Upper lobe of left lung (tissue), 6 donors: ENCODE data around the gene COMMD3. TPM values are rescaled to one million over a fixed set of nuclear protein-coding genes. Genes with fewer than 3 reads are reported as not detected.

Source experiments
- ATAC-seq, 2 donors: fragments of 200-7000 bp; cut with Tn5 transposase; one replicate each; pipeline ENCODE4 v1.9.1; 2022; ENCODE audit warnings: mild to moderate bottlenecking in 2 of 2, moderate library complexity in 2 of 2; ENCODE audit not compliant: low FRiP score in 2 of 2
- DNase-seq, 2 donors: peaks; one replicate each; pipeline ENCODE4 v3.0.0-alpha.2; 2019 to 2020
- H3K27ac ChIP-seq, 4 donors: fragments of 200-600 bp; sonication (generic); one replicate each; pipeline ENCODE4 v1.5.1; 2016 to 2019
- H3K27me3 ChIP-seq, 4 donors: fragments of 200-600 bp; sonication (generic); one replicate each; pipeline ENCODE4 v1.5.1; 2017 to 2019
- H3K36me3 ChIP-seq, 4 donors: fragments of 200-600 bp; sonication (generic); one replicate each; pipeline ENCODE4 v1.5.1; 2016 to 2019
- H3K4me1 ChIP-seq, 4 donors: fragments of 200-600 bp; sonication (generic); one replicate each; pipeline ENCODE4 v1.5.1; 2018 to 2019
- H3K4me3 ChIP-seq, 4 donors: fragments of 200-600 bp; sonication (generic); one replicate each; pipeline ENCODE4 v1.5.1; 2017 to 2019; ENCODE audit warnings: mild to moderate bottlenecking in 2 of 4, moderate library complexity in 1 of 4
- H3K9me3 ChIP-seq, 4 donors: fragments of 200-600 bp; sonication (generic); one replicate each; pipeline ENCODE4 v1.5.1; 2018 to 2019
- EP300 ChIP-seq, 4 donors: sonication (generic); formaldehyde crosslinking; IDR thresholded peaks; one replicate each; pipeline ENCODE4 v1.5.1; 2017; ENCODE audit warnings: antibody characterized with exemption in 4 of 4, control low read depth in 2 of 4
- POLR2A ChIP-seq, 4 donors: fragments of 450-650 bp; IDR thresholded peaks; one replicate each; pipeline ENCODE4 v1.5.1; 2016 to 2017; ENCODE audit warnings: antibody characterized with exemption in 4 of 4, mild to moderate bottlenecking in 2 of 4
- POLR2AphosphoS5 ChIP-seq, 2 donors: sonication (generic); formaldehyde crosslinking; IDR thresholded peaks; one replicate each; pipeline ENCODE4 v1.5.1; 2017; ENCODE audit warnings: antibody characterized with exemption in 2 of 2
- WGBS, 2 donors: methylation state at CpG; one replicate each; pipeline ENCODE4 v1.1.5; 2017 to 2018; 5-methylcytosine and 5-hydroxymethylcytosine counted together
- total RNA-seq, 6 donors: library from RNA; depleted of rRNA in 4 of 6; stranded (reverse); fragments of >200 nt in 4 of 6; gene quantifications; one replicate each; pipeline versions ENCODE4 v1.1.0 to v1.2.1, GENCODE V29; 2016 to 2021
- TF ChIP-seq, protein P1 (sequence below), 6 experiments: fragments of 450-650 bp in 4 of 6; fragments of 200-600 bp in 2 of 6; sonication (generic) in 2 of 6; IDR thresholded peaks; one replicate each; pipeline ENCODE4 v1.5.1; 2016 to 2019; ENCODE audit warnings: antibody characterized with exemption in 6 of 6
- donor health status: DM: no; HTN: no; CAD: no; lungs with moderate emphysema.
- donor health status: DM: no; HTN: yes; CAD: no; lungs with severe emphysema.

Gene COMMD3
- total RNA-seq, 6 donors from 2014 or later = 11.0 to 312 (median 39.6) TPM

DNA sequence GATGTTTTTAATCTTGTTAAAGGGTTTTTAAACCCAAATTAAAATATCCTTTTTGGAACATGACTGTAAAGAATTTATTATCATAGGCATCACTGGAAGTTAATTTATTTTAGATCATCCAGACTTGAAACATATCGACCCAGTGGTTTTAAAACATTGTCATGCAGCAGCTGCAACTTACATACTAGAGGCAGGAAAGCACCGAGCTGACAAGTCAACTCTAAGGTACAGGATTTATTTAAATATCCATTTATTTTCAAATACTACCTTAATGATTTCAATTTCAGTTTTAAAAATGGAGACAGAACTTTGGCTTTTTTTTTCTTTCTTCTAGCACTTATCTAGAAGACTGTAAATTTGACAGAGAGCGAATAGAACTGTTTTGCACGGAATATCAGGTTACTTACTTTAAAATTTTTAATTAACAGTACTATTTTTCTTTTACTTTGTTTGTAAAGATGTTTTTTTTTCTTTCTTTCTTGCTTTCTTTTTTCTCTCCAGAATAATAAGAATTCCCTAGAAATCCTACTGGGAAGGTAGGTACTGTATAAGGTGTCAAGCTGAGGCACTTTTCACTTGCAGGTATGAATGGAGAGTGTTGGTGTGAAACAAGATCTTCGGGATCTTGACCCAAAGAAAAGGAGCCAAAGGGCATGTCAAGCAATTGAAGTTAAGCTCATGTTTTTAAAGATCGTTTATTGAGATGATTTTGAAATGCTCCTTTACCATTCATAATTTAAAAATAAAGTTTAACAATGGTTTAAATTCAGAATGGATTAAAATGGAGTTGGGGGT lies 1.8 kb downstream of the COMMD3 start:
- no peak overlapping the region for H3K4me3 ChIP-seq
- no peak overlapping the region for H3K27ac ChIP-seq
- no peaks in the 10 kb centered on the region for H3K36me3 ChIP-seq
- DNase-seq (no peak), ATAC-seq (no peak)
- H3K4me1 ChIP-seq = peaks cover 24 to 41% (median 29%) of the 10 kb centered on the region in 4 donors
- 86 to 92% methylated on average over 6 of the region's 6 CpGs for whole genome bisulfite sequencing, 2 donors
- H3K9me3 ChIP-seq = no peaks in the 10 kb centered on the region
- H3K27me3 ChIP-seq = peaks cover 0 to 3% (median 1%) of the 10 kb centered on the region in 4 donors
- no peak for TF ChIP-seq EP300 (IDR thresholded peaks at IDR 0.05)
- no peak for TF ChIP-seq POLR2A (IDR thresholded peaks at IDR 0.05)
- TF ChIP-seq, protein P1, sequence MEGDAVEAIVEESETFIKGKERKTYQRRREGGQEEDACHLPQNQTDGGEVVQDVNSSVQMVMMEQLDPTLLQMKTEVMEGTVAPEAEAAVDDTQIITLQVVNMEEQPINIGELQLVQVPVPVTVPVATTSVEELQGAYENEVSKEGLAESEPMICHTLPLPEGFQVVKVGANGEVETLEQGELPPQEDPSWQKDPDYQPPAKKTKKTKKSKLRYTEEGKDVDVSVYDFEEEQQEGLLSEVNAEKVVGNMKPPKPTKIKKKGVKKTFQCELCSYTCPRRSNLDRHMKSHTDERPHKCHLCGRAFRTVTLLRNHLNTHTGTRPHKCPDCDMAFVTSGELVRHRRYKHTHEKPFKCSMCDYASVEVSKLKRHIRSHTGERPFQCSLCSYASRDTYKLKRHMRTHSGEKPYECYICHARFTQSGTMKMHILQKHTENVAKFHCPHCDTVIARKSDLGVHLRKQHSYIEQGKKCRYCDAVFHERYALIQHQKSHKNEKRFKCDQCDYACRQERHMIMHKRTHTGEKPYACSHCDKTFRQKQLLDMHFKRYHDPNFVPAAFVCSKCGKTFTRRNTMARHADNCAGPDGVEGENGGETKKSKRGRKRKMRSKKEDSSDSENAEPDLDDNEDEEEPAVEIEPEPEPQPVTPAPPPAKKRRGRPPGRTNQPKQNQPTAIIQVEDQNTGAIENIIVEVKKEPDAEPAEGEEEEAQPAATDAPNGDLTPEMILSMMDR (IDR thresholded peaks at IDR 0.05) = no peak
- no peak for TF ChIP-seq POLR2AphosphoS5 (IDR thresholded peaks at IDR 0.05)

DNA sequence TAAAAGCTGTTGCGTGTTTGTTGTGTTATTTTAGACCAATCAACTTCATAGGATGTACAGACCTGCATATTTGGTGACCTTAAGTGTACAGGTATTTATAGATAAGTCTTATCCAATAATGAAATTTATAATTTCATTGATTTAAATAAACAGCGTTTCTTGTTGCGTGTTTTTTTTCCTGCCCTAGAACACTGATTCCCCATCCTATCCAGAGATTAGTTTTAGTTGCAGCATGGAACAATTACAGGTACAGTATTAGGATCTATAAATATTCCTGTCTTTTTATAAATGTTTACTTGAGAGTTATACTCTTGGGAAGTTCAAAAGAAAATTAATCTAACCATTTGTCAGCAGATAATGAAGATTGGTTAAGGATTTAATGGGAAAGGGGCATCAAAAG lies 2.6 kb downstream of the COMMD3 start:
- 99 to 100% methylated on average over 3 of the region's 3 CpGs for WGBS, 2 donors
- peaks cover 29 to 48% (median 35%) of the 10 kb centered on the region in 4 donors for H3K4me1 ChIP-seq

DNA sequence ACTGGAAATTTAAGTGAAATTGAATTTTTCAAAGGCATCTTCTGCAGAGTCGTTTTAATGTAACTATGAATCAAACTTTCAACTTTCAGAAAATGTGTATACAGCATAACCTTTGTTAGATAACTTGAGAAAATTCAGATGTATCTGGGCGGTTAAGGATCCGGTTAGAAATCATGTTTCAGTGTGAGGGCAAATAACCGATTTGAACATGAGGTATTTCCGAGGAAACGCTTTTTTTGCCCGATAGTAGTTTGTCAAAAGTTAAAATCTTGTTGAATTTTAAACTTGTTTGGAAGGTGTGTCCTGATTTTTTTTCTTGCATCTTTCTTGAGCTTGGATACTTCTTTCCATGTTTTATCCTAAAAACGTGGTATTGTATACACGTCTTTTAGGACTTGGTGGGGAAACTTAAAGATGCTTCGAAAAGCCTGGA lies 3.4 kb downstream of the COMMD3 start:
- peak overlapping the region in 1 of 4 donors; percentile 94 for H3K4me3 ChIP-seq
- peaks cover 32 to 54% (median 40%) of the 10 kb centered on the region in 4 donors for H3K4me1 ChIP-seq

More for the DNA sequence above, 2.6 kb downstream of the COMMD3 start:
- Histone ChIP-seq H3K27ac (no peak overlapping the region), H3K9me3 (no peaks in the 10 kb centered on the region), H3K4me3 (no peak overlapping the region), H3K27me3 (peaks cover 0 to 3% (median 1%) of the 10 kb centered on the region in 4 donors), H3K36me3 (no peaks in the 10 kb centered on the region)
- ATAC-seq (no peak), DNase-seq (no peak)
- TF ChIP-seq POLR2AphosphoS5 (IDR thresholded peaks at IDR 0.05) (no peak), EP300 (IDR thresholded peaks at IDR 0.05) (no peak), POLR2A (IDR thresholded peaks at IDR 0.05) (no peak)
- TF ChIP-seq, protein P1 (IDR thresholded peaks at IDR 0.05) = no peak

DNA sequence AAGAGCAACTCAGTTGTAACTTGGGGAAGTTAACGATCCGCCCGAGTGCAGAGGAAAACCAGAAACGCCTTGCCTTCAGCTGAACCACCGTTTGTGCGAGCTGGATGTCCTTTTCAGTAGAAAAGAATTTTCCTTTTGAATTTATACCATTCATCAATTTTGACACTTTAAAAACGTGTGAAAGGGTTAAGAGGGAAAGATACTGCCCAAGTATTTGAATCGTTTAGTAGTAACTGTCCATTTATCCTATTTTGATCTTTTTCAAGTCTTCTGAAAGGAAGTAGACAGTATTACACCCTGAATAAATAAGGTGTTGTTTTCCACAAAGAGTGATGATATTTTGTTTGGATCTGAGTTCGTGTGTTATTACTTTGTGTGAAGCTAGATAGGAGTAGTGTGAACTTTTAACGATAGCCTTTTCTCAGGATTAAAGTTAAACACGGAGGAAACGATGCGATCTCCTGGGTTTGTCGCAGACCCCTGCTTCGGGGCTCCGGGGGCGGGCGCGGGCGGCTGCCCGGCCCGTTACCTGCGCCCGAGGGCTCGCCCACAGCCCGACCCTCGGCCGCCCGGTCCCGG lies 3.9 kb downstream of the COMMD3 start:
- TF ChIP-seq, protein P1 (IDR thresholded peaks at IDR 0.05) = no peak
- no peak for TF ChIP-seq POLR2AphosphoS5 (IDR thresholded peaks at IDR 0.05)
- TF ChIP-seq POLR2A (IDR thresholded peaks at IDR 0.05) = no peak
- no peak for TF ChIP-seq EP300 (IDR thresholded peaks at IDR 0.05)
- Histone ChIP-seq H3K9me3 (no peaks in the 10 kb centered on the region), H3K36me3 (no peaks in the 10 kb centered on the region), H3K27me3 (peaks cover 0 to 3% (median 1%) of the 10 kb centered on the region in 4 donors), H3K4me3 (peak overlapping the region in 3 of 4 donors; percentile 77 to 94 (median 88)), H3K27ac (peak overlapping the region; percentile 65 to 97 (median 70)), H3K4me1 (peaks cover 33 to 55% (median 44%) of the 10 kb centered on the region in 4 donors)
- ATAC-seq (no peak), DNase-seq (peak in 1 of 2 donors; percentile 33)
- 11 to 18% methylated on average over 19 to 30 of the region's 30 CpGs for WGBS, 2 donors

More for the DNA sequence above, 3.4 kb downstream of the COMMD3 start:
- no peak for TF ChIP-seq EP300 (IDR thresholded peaks at IDR 0.05)
- TF ChIP-seq POLR2A (IDR thresholded peaks at IDR 0.05) = no peak
- 86 to 88% methylated on average over 10 of the region's 10 CpGs for WGBS, 2 donors
- no peak for ATAC-seq
- DNase-seq = no peak
- Histone ChIP-seq H3K27ac (peak overlapping the region in 1 of 4 donors; percentile 97), H3K36me3 (no peaks in the 10 kb centered on the region), H3K27me3 (peaks cover 0 to 3% (median 1%) of the 10 kb centered on the region in 4 donors), H3K9me3 (no peaks in the 10 kb centered on the region)

DNA sequence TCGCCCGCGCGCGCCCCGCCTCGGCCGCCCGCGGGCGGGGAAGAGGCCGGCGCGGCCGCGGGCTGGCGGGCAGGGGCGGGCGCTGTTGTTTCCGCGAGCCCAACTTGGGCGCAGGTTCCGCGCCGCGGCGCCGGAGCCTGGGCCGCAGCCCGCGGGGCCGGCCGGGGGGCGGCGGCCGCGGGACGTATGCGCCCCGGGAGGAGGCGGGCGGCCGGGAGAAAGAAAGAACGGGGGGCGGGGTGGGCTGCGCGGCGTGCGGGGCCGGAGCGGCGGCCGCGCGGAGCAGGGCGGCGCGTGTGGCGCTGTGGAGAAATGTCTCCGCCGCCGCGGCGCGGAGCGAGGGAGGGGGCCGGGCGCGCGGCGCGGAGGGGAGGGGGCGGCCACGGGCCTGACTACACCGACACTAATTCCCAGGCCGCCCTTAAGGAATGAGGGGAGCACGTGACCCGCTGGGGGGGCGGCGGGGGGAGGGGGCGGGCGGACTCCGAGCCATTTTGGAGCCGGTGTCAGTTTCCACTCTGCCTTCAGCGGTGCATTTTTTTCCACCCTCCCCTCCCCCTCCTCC lies 4.5 kb downstream of the COMMD3 start, which contains the start of gene BMI1:
TSS of gene BMI1 (plus strand) at position 509 of the 565 bp plus-strand sequence. CDS start 5,351 bp downstream, outside the sequence.
- H3K4me1 ChIP-seq = peaks cover 33 to 53% (median 43%) of the 10 kb centered on the region in 4 donors

More for the DNA sequence above, 4.5 kb downstream of the COMMD3 start, which contains the start of gene BMI1:
- Histone ChIP-seq H3K27ac (peak within 1 kb of the TSS; percentile 85 to 97 (median 92)), H3K4me3 (peak within 1 kb of the TSS; percentile 77 to 94 (median 91)), H3K9me3 (no peaks in the 10 kb centered on the region), H3K27me3 (peaks cover 0 to 3% (median 1%) of the 10 kb centered on the region in 4 donors), H3K36me3 (no peaks in the 10 kb centered on the region)
- DNase-seq = peak; percentile 83 to 94
- 0% methylated on average over 1 to 5 of the region's 85 CpGs for WGBS, 2 donors
- TF ChIP-seq, protein P1 (IDR thresholded peaks at IDR 0.05) = peak in 1 of 6 experiments; percentile 5
- no peak for TF ChIP-seq EP300 (IDR thresholded peaks at IDR 0.05)
- TF ChIP-seq POLR2A (IDR thresholded peaks at IDR 0.05) = no peak
- TF ChIP-seq POLR2AphosphoS5 (IDR thresholded peaks at IDR 0.05) = peak in 1 of 2 donors; percentile 16
- peak; percentile 79 to 83 for ATAC-seq
